Prostate gland (tissue), 2 donors: ENCODE results near the gene ANKRD13A.

Experiments
- POLR2A ChIP-seq: fragments of 450-650 bp; IDR thresholded peaks from one replicate; pipeline ENCODE4 v1.6.1; 2016; ENCODE audit warnings: antibody characterized with exemption, mild to moderate bottlenecking
- POLR2AphosphoS5 ChIP-seq: sonication (generic); formaldehyde crosslinking; IDR thresholded peaks from one replicate; pipeline ENCODE4 v1.6.1; 2017; ENCODE audit warnings: antibody characterized with exemption
- TF ChIP-seq, protein P1 (sequence below), 4 experiments: fragments of 200-600 bp in 2 of 4; fragments of 450-650 bp in 2 of 4; sonication (generic) in 2 of 4; IDR thresholded peaks; 1 replicate in 3 of 4; 2 replicates in 1 of 4; pipeline ENCODE4 v1.5.1; 2016 to 2019; ENCODE audit warnings: antibody characterized with exemption in 4 of 4, mild to moderate bottlenecking in 2 of 4, moderate library complexity in 2 of 4

- TF ChIP-seq, protein P1, sequence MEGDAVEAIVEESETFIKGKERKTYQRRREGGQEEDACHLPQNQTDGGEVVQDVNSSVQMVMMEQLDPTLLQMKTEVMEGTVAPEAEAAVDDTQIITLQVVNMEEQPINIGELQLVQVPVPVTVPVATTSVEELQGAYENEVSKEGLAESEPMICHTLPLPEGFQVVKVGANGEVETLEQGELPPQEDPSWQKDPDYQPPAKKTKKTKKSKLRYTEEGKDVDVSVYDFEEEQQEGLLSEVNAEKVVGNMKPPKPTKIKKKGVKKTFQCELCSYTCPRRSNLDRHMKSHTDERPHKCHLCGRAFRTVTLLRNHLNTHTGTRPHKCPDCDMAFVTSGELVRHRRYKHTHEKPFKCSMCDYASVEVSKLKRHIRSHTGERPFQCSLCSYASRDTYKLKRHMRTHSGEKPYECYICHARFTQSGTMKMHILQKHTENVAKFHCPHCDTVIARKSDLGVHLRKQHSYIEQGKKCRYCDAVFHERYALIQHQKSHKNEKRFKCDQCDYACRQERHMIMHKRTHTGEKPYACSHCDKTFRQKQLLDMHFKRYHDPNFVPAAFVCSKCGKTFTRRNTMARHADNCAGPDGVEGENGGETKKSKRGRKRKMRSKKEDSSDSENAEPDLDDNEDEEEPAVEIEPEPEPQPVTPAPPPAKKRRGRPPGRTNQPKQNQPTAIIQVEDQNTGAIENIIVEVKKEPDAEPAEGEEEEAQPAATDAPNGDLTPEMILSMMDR (IDR thresholded peaks at IDR 0.05) = no peak
- TF ChIP-seq POLR2AphosphoS5 (no peak), POLR2A (no peak)
These were observed 11.9 kb downstream of the ANKRD13A start for GRCh38 chr12:110010853-110011723.
